Stimulated activated CD8-positive, alpha-beta memory T cell treated with anti-CD3 and anti-CD28 coated beads, Interleukin-2, amount 100 ng/mL, for 1 hour (primary cell): ENCODE measurements around the gene TRAP1.
"Not testable (repeated sequence)": the region's sequence is repeated elsewhere in the genome, so short reads cannot be mapped to it uniquely, and the experiment has no call there.

ENCODE experiments used
- DNase-seq, 2 donors: peaks; one replicate each; pipeline ENCODE4 v3.0.0-alpha.2; 2020; ENCODE audit warnings: low read depth in 2 of 2

The TRAP1 gene

GRCh38 chr16:3736116-3736515 is 18.8 kb upstream of the TRAP1 start:
- DNase-seq: no peak

- no peak for DNase-seq
Measured at GRCh38 chr16:3735541-3735940, 18.2 kb upstream of the TRAP1 start.

- no peak for DNase-seq
Measured at GRCh38 chr16:3734758-3735221, 17.5 kb upstream of the TRAP1 start.

- no peak for DNase-seq
Measured at GRCh38 chr16:3734084-3734757, 16.9 kb upstream of the TRAP1 start.

GRCh38 chr16:3732171-3732570 is 14.8 kb upstream of the TRAP1 start:
- no peak for DNase-seq

- no peak for DNase-seq
Measured at GRCh38 chr16:3731126-3731935, 14.0 kb upstream of the TRAP1 start.

- DNase-seq: no peak
Measured at GRCh38 chr16:3730161-3731125, 13.1 kb upstream of the TRAP1 start.

- DNase-seq: no peak
Measured at GRCh38 chr16:3729161-3730112, 12.1 kb upstream of the TRAP1 start.

GRCh38 chr16:3728424-3729160 is 11.3 kb upstream of the TRAP1 start:
- no peak for DNase-seq

GRCh38 chr16:3727806-3728381 is 10.6 kb upstream of the TRAP1 start:
- DNase-seq: no peak

GRCh38 chr16:3726021-3726687 is 8.8 kb upstream of the TRAP1 start:
- no peak for DNase-seq

GRCh38 chr16:3725276-3725675 is 8.0 kb upstream of the TRAP1 start:
- no peak for DNase-seq

- no peak for DNase-seq
Measured at GRCh38 chr16:3722508-3722907, 5.2 kb upstream of the TRAP1 start.

- no peak for DNase-seq
Measured at GRCh38 chr16:3720418-3720817, 3.1 kb upstream of the TRAP1 start.

GRCh38 chr16:3718628-3719027 is 1.3 kb upstream of the TRAP1 start:
- DNase-seq: no peak

- DNase-seq: no peak
Measured at GRCh38 chr16:3718019-3718391, 681 bp upstream of the TRAP1 start.

- no peak for DNase-seq
Measured at GRCh38 chr16:3716831-3717234, 491 bp downstream of the TRAP1 start.

- DNase-seq: no peak
Measured at GRCh38 chr16:3715430-3715829, 1.9 kb downstream of the TRAP1 start.

- not testable (repeated sequence) for DNase-seq
Measured at GRCh38 chr16:3714378-3714777, 2.9 kb downstream of the TRAP1 start.
